Measurements from ENCODE around the gene PHF13. TPM values are rescaled to one million over a fixed set of nuclear protein-coding genes. Genes with fewer than 3 reads are reported as not detected.
A peak's percentile ranks its signal among the peaks of the same experiment; 100 is the strongest.

PHF13 gene
- total RNA-seq, 2 experiments from 2014 or later = 12.1 TPM

- peaks cover 25% of the 10 kb centered on the region for H3K4me1 Mint-ChIP-seq
- no peak for ATAC-seq (ENCODE audit: low read depth)
Observed at GRCh38 chr1:6580593-6581409, 32.7 kb upstream of the PHF13 start.

GRCh38 chr1:6581561-6582305 lies 31.8 kb upstream of the PHF13 start:
- POLR2A ChIA-PET = interaction anchor here (1.4 to 4.9 kb wide), 4 partner anchors 17 to 31 kb away, joined by 4 to 41 read pairs (median 24); partner anchors contain the start of genes KLHL21, NOL9 and TAS1R1
- Mint-ChIP-seq H3K27me3 (peaks cover 2% of the 10 kb centered on the region), H3K9me3 (no peaks in the 10 kb centered on the region), H3K4me3 (peak overlapping the region; percentile 97), H3K36me3 (peaks cover 3% of the 10 kb centered on the region), H3K4me1 (peaks cover 25% of the 10 kb centered on the region), H3K27ac (peak overlapping the region; percentile 25)
- no peak for ATAC-seq (ENCODE audit: low read depth)
- DNase-seq = no peak

More at GRCh38 chr1:6580593-6581409, 32.7 kb upstream of the PHF13 start:
- peaks cover 3% of the 10 kb centered on the region for H3K36me3 Mint-ChIP-seq
- peaks cover 2% of the 10 kb centered on the region for H3K27me3 Mint-ChIP-seq
- H3K9me3 Mint-ChIP-seq = no peaks in the 10 kb centered on the region
- POLR2A ChIA-PET = interaction anchor here (0.8 to 4.9 kb wide), 8 partner anchors 10 to 90 kb away, joined by 4 to 41 read pairs (median 7); partner anchors contain the start of genes KLHL21, NOL9, PHF13 and PLEKHG5
- H3K4me3 Mint-ChIP-seq = peak overlapping the region; percentile 97
- no peak for DNase-seq
- peak overlapping the region; percentile 98 for H3K27ac Mint-ChIP-seq

GRCh38 chr1:6582370-6582769 lies 31.2 kb upstream of the PHF13 start:
- ATAC-seq (ENCODE audit: low read depth) (no peak), DNase-seq (no peak)
- POLR2A ChIA-PET = interaction anchor here (3.2 to 4.9 kb wide), 2 partner anchors 17 to 21 kb away, joined by 33 to 41 read pairs; partner anchors contain the start of gene KLHL21
- Mint-ChIP-seq H3K4me3 (no peak overlapping the region), H3K27ac (no peak overlapping the region), H3K27me3 (peaks cover 2% of the 10 kb centered on the region), H3K4me1 (peaks cover 26% of the 10 kb centered on the region), H3K9me3 (no peaks in the 10 kb centered on the region), H3K36me3 (peaks cover 3% of the 10 kb centered on the region)

- no peaks in the 10 kb centered on the region for H3K27me3 Mint-ChIP-seq
- peaks cover 21% of the 10 kb centered on the region for H3K4me1 Mint-ChIP-seq
Observed at GRCh38 chr1:6584126-6585080, 29.1 kb upstream of the PHF13 start.

GRCh38 chr1:6585081-6585722 lies 28.3 kb upstream of the PHF13 start:
- no peak overlapping the region for H3K27ac Mint-ChIP-seq
- H3K4me3 Mint-ChIP-seq = no peak overlapping the region
- no peaks in the 10 kb centered on the region for H3K27me3 Mint-ChIP-seq
- DNase-seq = no peak
- POLR2A ChIA-PET = no interaction called here
- H3K9me3 Mint-ChIP-seq = no peaks in the 10 kb centered on the region
- H3K36me3 Mint-ChIP-seq = peaks cover 1% of the 10 kb centered on the region
- ATAC-seq (ENCODE audit: low read depth) = no peak
- peaks cover 18% of the 10 kb centered on the region for H3K4me1 Mint-ChIP-seq

More at GRCh38 chr1:6584126-6585080, 29.1 kb upstream of the PHF13 start:
- no peak overlapping the region for H3K4me3 Mint-ChIP-seq
- H3K9me3 Mint-ChIP-seq = no peaks in the 10 kb centered on the region
- H3K27ac Mint-ChIP-seq = no peak overlapping the region
- peaks cover 3% of the 10 kb centered on the region for H3K36me3 Mint-ChIP-seq
- no peak for DNase-seq
- no peak for ATAC-seq (ENCODE audit: low read depth)
- POLR2A ChIA-PET = interaction anchor here (4.9 kb wide), 1 partner anchor 15 kb away, joined by 41 read pairs; no protein-coding TSS in a partner anchor

GRCh38 chr1:6585841-6586240 lies 27.7 kb upstream of the PHF13 start:
- DNase-seq = no peak
- no peak for ATAC-seq (ENCODE audit: low read depth)
- Mint-ChIP-seq H3K27ac (no peak overlapping the region), H3K9me3 (no peaks in the 10 kb centered on the region), H3K27me3 (no peaks in the 10 kb centered on the region), H3K4me1 (peaks cover 17% of the 10 kb centered on the region), H3K36me3 (peaks cover 1% of the 10 kb centered on the region), H3K4me3 (no peak overlapping the region)
- POLR2A ChIA-PET = no interaction called here

GRCh38 chr1:6586404-6586816 lies 27.1 kb upstream of the PHF13 start:
- ATAC-seq (ENCODE audit: low read depth) (no peak), DNase-seq (no peak)
- Mint-ChIP-seq H3K4me1 (peaks cover 16% of the 10 kb centered on the region), H3K36me3 (peaks cover 1% of the 10 kb centered on the region), H3K9me3 (no peaks in the 10 kb centered on the region), H3K27ac (no peak overlapping the region), H3K27me3 (no peaks in the 10 kb centered on the region), H3K4me3 (no peak overlapping the region)
- POLR2A ChIA-PET = no interaction called here

- POLR2A ChIA-PET = no interaction called here
- Mint-ChIP-seq H3K9me3 (no peaks in the 10 kb centered on the region), H3K27me3 (no peaks in the 10 kb centered on the region), H3K4me1 (peaks cover 20% of the 10 kb centered on the region), H3K4me3 (no peak overlapping the region), H3K27ac (peak overlapping the region; percentile 51), H3K36me3 (peaks cover 1% of the 10 kb centered on the region)
- ATAC-seq (ENCODE audit: low read depth) = no peak
- DNase-seq = no peak
Observed at GRCh38 chr1:6587261-6588005, 26.1 kb upstream of the PHF13 start.

GRCh38 chr1:6588128-6588892 lies 25.2 kb upstream of the PHF13 start:
- no peak for DNase-seq
- peaks cover 21% of the 10 kb centered on the region for H3K4me1 Mint-ChIP-seq
- H3K9me3 Mint-ChIP-seq = no peaks in the 10 kb centered on the region
- H3K27ac Mint-ChIP-seq = peak overlapping the region; percentile 26
- POLR2A ChIA-PET = no interaction called here
- H3K27me3 Mint-ChIP-seq = no peaks in the 10 kb centered on the region
- H3K4me3 Mint-ChIP-seq = no peak overlapping the region
- H3K36me3 Mint-ChIP-seq = peaks cover 1% of the 10 kb centered on the region
- no peak for ATAC-seq (ENCODE audit: low read depth)

GRCh38 chr1:6588893-6589520 lies 24.5 kb upstream of the PHF13 start:
- Mint-ChIP-seq H3K36me3 (peaks cover 1% of the 10 kb centered on the region), H3K27me3 (no peaks in the 10 kb centered on the region), H3K9me3 (no peaks in the 10 kb centered on the region), H3K4me3 (no peak overlapping the region), H3K27ac (no peak overlapping the region), H3K4me1 (peaks cover 21% of the 10 kb centered on the region)
- POLR2A ChIA-PET = interaction anchor here (0.6 to 1.1 kb wide), 2 partner anchors 14 to 565 kb away, joined by 3 read pairs; partner anchors contain the start of gene KLHL21
- DNase-seq (no peak), ATAC-seq (ENCODE audit: low read depth) (no peak)

- DNase-seq (no peak), ATAC-seq (ENCODE audit: low read depth) (no peak)
- Mint-ChIP-seq H3K4me3 (no peak overlapping the region), H3K9me3 (no peaks in the 10 kb centered on the region), H3K27me3 (no peaks in the 10 kb centered on the region), H3K4me1 (peaks cover 19% of the 10 kb centered on the region), H3K27ac (no peak overlapping the region), H3K36me3 (no peaks in the 10 kb centered on the region)
- POLR2A ChIA-PET = interaction anchor here (1.1 kb wide), 1 partner anchor 566 kb away, joined by 3 read pairs; no protein-coding TSS in a partner anchor
Observed at GRCh38 chr1:6590046-6590445, 23.5 kb upstream of the PHF13 start.
